Stimulated activated CD4-positive, alpha-beta T cell treated with anti-CD3 and anti-CD28 coated beads, Interleukin-12 subunit alpha, Interleukin-12 subunit beta, amount 100 ng/mL, for 48 hours (primary cell): ENCODE data around the gene PHACTR3.
A peak's percentile ranks its signal among the peaks of the same experiment; 100 is the strongest.
"Not testable (repeated sequence)": the region's sequence is repeated elsewhere in the genome, so short reads cannot be mapped to it uniquely, and the experiment has no call there.

Source experiments
- DNase-seq, 3 donors: peaks; one replicate each; pipeline ENCODE4 v3.0.0-alpha.2; 2020; ENCODE audit warnings: low read depth in 2 of 3, low spot score in 1 of 3

Gene PHACTR3

GRCh38 chr20:59603781-59604541 lies at the start of gene PHACTR3:
Gene PHACTR3, plus strand, starts transcription at chr20:59604540. Its CDS starts 475 bp downstream, at chr20:59605015.
- DNase-seq, result no peak

- not testable (repeated sequence) for DNase-seq
These were observed 46.4 kb upstream of the PHACTR3 start for GRCh38 chr20:59557733-59558529.

GRCh38 chr20:59559024-59559817 lies 45.1 kb upstream of the PHACTR3 start:
- DNase-seq, result no peak

GRCh38 chr20:59559863-59560262 lies 44.5 kb upstream of the PHACTR3 start:
- DNase-seq, result no peak

GRCh38 chr20:59560588-59561227 lies 43.6 kb upstream of the PHACTR3 start:
- no peak for DNase-seq

GRCh38 chr20:59561228-59561605 lies 43.1 kb upstream of the PHACTR3 start:
- no peak for DNase-seq

- no peak for DNase-seq
These were observed 42.6 kb upstream of the PHACTR3 start for GRCh38 chr20:59561614-59562277.

- no peak for DNase-seq
These were observed 40.2 kb upstream of the PHACTR3 start for GRCh38 chr20:59564171-59564570.

- no peak for DNase-seq
These were observed 39.4 kb upstream of the PHACTR3 start for GRCh38 chr20:59564943-59565342.

- no peak for DNase-seq
These were observed 38.4 kb upstream of the PHACTR3 start for GRCh38 chr20:59565768-59566461.

GRCh38 chr20:59566631-59567524 lies 37.5 kb upstream of the PHACTR3 start:
- no peak for DNase-seq

- DNase-seq, result no peak
These were observed 36.5 kb upstream of the PHACTR3 start for GRCh38 chr20:59567585-59568508.

GRCh38 chr20:59568509-59569024 lies 35.8 kb upstream of the PHACTR3 start:
- DNase-seq, result no peak

GRCh38 chr20:59569305-59569704 lies 35.0 kb upstream of the PHACTR3 start:
- no peak for DNase-seq

GRCh38 chr20:59571151-59571550 lies 33.2 kb upstream of the PHACTR3 start:
- no peak for DNase-seq

- DNase-seq, result peak; percentile 28 to 52 (median 44)
These were observed 32.6 kb upstream of the PHACTR3 start for GRCh38 chr20:59571551-59572314.

GRCh38 chr20:59572515-59572914 lies 31.8 kb upstream of the PHACTR3 start:
- no peak for DNase-seq
